HL-60 (cell line): Measurements from ENCODE around the gene RSPH9.

ENCODE experiments used
- GABPA ChIP-seq: IDR thresholded peaks from 2 replicates; pipeline ENCODE4 v1.6.1; 2012; ENCODE audit warnings: low read depth
- POLR2AphosphoS5 ChIP-seq: IDR thresholded peaks from 2 replicates; pipeline ENCODE4 v1.6.1; 2012; ENCODE audit warnings: low read depth
- TF ChIP-seq, protein P1 (sequence below): IDR thresholded peaks from one replicate; pipeline ENCODE4 v1.5.1; 2011; ENCODE audit warnings: low read length, control low read depth, inconsistent platforms; ENCODE audit not compliant: insufficient read depth
- TF ChIP-seq, protein P2 (sequence below): IDR thresholded peaks from 2 replicates; pipeline ENCODE4 v1.6.1; 2012; ENCODE audit warnings: low read depth; ENCODE audit not compliant: insufficient replicate concordance

DNA sequence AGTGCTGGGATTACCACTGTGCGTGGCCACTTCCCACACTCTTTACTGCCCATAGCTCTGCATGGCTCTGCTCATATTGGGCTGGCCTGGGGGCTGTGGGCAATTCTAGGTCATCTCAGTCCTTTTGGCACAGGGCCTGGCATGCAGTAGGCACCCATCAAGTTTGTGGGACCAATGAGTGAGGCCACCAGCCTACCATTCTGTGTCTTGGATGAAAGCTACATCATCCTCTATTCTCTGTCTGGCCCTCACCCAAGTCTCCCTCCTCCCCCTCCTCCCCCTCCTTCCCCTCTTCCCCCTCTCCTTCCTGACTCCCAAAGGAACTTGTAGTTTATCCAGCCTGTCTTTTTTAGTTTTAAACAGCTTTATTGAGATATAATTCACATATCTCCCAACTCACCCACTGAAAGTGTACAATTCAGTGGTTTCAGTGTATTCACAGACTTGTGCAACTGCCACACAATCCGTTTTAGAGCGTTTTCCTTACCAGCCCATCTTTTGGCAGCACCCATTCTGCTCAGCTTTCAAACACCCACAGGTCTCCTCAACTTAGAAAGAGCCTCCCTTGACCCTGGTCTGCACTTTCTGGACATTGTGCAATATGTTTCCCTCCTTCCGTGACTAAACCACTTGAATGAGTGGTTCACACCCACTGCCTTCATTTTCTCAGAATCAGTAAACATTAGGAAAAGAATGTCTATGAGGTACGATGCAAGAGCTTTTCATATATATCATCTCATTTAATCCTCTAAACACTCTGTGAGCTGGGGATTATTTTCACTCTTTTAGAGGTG is 64.2 kb downstream of the RSPH9 start:
- TF ChIP-seq POLR2AphosphoS5 (no peak), GABPA (no peak)
- TF ChIP-seq, protein P1, sequence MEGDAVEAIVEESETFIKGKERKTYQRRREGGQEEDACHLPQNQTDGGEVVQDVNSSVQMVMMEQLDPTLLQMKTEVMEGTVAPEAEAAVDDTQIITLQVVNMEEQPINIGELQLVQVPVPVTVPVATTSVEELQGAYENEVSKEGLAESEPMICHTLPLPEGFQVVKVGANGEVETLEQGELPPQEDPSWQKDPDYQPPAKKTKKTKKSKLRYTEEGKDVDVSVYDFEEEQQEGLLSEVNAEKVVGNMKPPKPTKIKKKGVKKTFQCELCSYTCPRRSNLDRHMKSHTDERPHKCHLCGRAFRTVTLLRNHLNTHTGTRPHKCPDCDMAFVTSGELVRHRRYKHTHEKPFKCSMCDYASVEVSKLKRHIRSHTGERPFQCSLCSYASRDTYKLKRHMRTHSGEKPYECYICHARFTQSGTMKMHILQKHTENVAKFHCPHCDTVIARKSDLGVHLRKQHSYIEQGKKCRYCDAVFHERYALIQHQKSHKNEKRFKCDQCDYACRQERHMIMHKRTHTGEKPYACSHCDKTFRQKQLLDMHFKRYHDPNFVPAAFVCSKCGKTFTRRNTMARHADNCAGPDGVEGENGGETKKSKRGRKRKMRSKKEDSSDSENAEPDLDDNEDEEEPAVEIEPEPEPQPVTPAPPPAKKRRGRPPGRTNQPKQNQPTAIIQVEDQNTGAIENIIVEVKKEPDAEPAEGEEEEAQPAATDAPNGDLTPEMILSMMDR = no peak
- TF ChIP-seq, protein P2, sequence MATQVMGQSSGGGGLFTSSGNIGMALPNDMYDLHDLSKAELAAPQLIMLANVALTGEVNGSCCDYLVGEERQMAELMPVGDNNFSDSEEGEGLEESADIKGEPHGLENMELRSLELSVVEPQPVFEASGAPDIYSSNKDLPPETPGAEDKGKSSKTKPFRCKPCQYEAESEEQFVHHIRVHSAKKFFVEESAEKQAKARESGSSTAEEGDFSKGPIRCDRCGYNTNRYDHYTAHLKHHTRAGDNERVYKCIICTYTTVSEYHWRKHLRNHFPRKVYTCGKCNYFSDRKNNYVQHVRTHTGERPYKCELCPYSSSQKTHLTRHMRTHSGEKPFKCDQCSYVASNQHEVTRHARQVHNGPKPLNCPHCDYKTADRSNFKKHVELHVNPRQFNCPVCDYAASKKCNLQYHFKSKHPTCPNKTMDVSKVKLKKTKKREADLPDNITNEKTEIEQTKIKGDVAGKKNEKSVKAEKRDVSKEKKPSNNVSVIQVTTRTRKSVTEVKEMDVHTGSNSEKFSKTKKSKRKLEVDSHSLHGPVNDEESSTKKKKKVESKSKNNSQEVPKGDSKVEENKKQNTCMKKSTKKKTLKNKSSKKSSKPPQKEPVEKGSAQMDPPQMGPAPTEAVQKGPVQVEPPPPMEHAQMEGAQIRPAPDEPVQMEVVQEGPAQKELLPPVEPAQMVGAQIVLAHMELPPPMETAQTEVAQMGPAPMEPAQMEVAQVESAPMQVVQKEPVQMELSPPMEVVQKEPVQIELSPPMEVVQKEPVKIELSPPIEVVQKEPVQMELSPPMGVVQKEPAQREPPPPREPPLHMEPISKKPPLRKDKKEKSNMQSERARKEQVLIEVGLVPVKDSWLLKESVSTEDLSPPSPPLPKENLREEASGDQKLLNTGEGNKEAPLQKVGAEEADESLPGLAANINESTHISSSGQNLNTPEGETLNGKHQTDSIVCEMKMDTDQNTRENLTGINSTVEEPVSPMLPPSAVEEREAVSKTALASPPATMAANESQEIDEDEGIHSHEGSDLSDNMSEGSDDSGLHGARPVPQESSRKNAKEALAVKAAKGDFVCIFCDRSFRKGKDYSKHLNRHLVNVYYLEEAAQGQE = no peak
